ENCODE data around the gene PLA2G6.

The PLA2G6 gene

GRCh38 chr22:38202437-38203089 is 20.9 kb upstream of the PLA2G6 start:
- no CpG with 5 or more reads among the region's 74 CpGs for WGBS (ENCODE audit: insufficient coverage, insufficient read length)
- no peak for DNase-seq (ENCODE audit: low read depth, low spot score)
- Histone ChIP-seq H3K27me3 (ENCODE audit: control insufficient read depth, insufficient read depth, low read length) (no peaks in the 10 kb centered on the region), H3K4me1 (ENCODE audit: control insufficient read depth, insufficient read depth, low read length) (peaks cover 3% of the 10 kb centered on the region; the same call in 1 of the 2 replicates), H3K4me3 (ENCODE audit: low read length) (peak overlapping the region; percentile 76), H3K9me3 (ENCODE audit: control insufficient read depth, insufficient read depth, low read length) (no peaks in the 10 kb centered on the region), H3K27ac (ENCODE audit: low read length) (no peak overlapping the region), H3K36me3 (ENCODE audit: control insufficient read depth, insufficient read depth, low read length) (no peaks in the 10 kb centered on the region)

- no peaks in the 10 kb centered on the region for H3K36me3 ChIP-seq (ENCODE audit: control insufficient read depth, insufficient read depth, low read length)
- DNase-seq (ENCODE audit: low read depth, low spot score): peak; percentile 77
- H3K9me3 ChIP-seq (ENCODE audit: control insufficient read depth, insufficient read depth, low read length): no peaks in the 10 kb centered on the region
- peak within 1 kb of the TSS; percentile 76 for H3K4me3 ChIP-seq (ENCODE audit: low read length)
- no peaks in the 10 kb centered on the region for H3K27me3 ChIP-seq (ENCODE audit: control insufficient read depth, insufficient read depth, low read length)
- peaks cover 3% of the 10 kb centered on the region; the same call in 1 of the 2 replicates for H3K4me1 ChIP-seq (ENCODE audit: control insufficient read depth, insufficient read depth, low read length)
- WGBS (ENCODE audit: insufficient coverage, insufficient read length): no CpG with 5 or more reads among the region's 85 CpGs
- H3K27ac ChIP-seq (ENCODE audit: low read length): no peak within 1 kb of the TSS
These were observed 20.2 kb upstream of the PLA2G6 start, which contains the start of gene MAFF for GRCh38 chr22:38201711-38202436. MAFF (plus strand) TSS chr22:38201994; CDS start chr22:38213854, 11,860 bp downstream.

- WGBS (ENCODE audit: insufficient coverage, insufficient read length): no CpG with 5 or more reads among the region's 8 CpGs
- no peak overlapping the region for H3K27ac ChIP-seq (ENCODE audit: low read length)
- H3K4me3 ChIP-seq (ENCODE audit: low read length): peak overlapping the region; percentile 46; the same call in 1 of the 2 replicates
These were observed 19.7 kb upstream of the PLA2G6 start for GRCh38 chr22:38201371-38201710.

GRCh38 chr22:38199826-38200559 is 18.4 kb upstream of the PLA2G6 start:
- Histone ChIP-seq H3K9me3 (ENCODE audit: control insufficient read depth, insufficient read depth, low read length) (no peaks in the 10 kb centered on the region), H3K27me3 (ENCODE audit: control insufficient read depth, insufficient read depth, low read length) (no peaks in the 10 kb centered on the region), H3K4me1 (ENCODE audit: control insufficient read depth, insufficient read depth, low read length) (peaks cover 3% of the 10 kb centered on the region; the same call in 1 of the 2 replicates), H3K4me3 (ENCODE audit: low read length) (no peak overlapping the region), H3K27ac (ENCODE audit: low read length) (no peak overlapping the region), H3K36me3 (ENCODE audit: control insufficient read depth, insufficient read depth, low read length) (no peaks in the 10 kb centered on the region)
- WGBS (ENCODE audit: insufficient coverage, insufficient read length): no CpG with 5 or more reads among the region's 10 CpGs
- DNase-seq (ENCODE audit: low read depth, low spot score): no peak

More at GRCh38 chr22:38201371-38201710, 19.7 kb upstream of the PLA2G6 start:
- DNase-seq (ENCODE audit: low read depth, low spot score): no peak
- H3K36me3 ChIP-seq (ENCODE audit: control insufficient read depth, insufficient read depth, low read length): no peaks in the 10 kb centered on the region
- no peaks in the 10 kb centered on the region for H3K27me3 ChIP-seq (ENCODE audit: control insufficient read depth, insufficient read depth, low read length)
- no peaks in the 10 kb centered on the region for H3K9me3 ChIP-seq (ENCODE audit: control insufficient read depth, insufficient read depth, low read length)
- peaks cover 3% of the 10 kb centered on the region; the same call in 1 of the 2 replicates for H3K4me1 ChIP-seq (ENCODE audit: control insufficient read depth, insufficient read depth, low read length)

GRCh38 chr22:38196791-38197419 is 15.3 kb upstream of the PLA2G6 start:
- H3K9me3 ChIP-seq (ENCODE audit: control insufficient read depth, insufficient read depth, low read length): no peaks in the 10 kb centered on the region
- H3K4me3 ChIP-seq (ENCODE audit: low read length): no peak overlapping the region
- no peaks in the 10 kb centered on the region for H3K36me3 ChIP-seq (ENCODE audit: control insufficient read depth, insufficient read depth, low read length)
- no peak for DNase-seq (ENCODE audit: low read depth, low spot score)
- no peaks in the 10 kb centered on the region for H3K27me3 ChIP-seq (ENCODE audit: control insufficient read depth, insufficient read depth, low read length)
- peaks cover 4% of the 10 kb centered on the region; the same call in 1 of the 2 replicates for H3K4me1 ChIP-seq (ENCODE audit: control insufficient read depth, insufficient read depth, low read length)
- WGBS (ENCODE audit: insufficient coverage, insufficient read length): no CpG with 5 or more reads among the region's 19 CpGs
- no peak overlapping the region for H3K27ac ChIP-seq (ENCODE audit: low read length)

GRCh38 chr22:38193580-38193979 is 11.9 kb upstream of the PLA2G6 start:
- H3K27ac ChIP-seq (ENCODE audit: low read length): no peak overlapping the region
- no peaks in the 10 kb centered on the region for H3K36me3 ChIP-seq (ENCODE audit: control insufficient read depth, insufficient read depth, low read length)
- no peak overlapping the region for H3K4me3 ChIP-seq (ENCODE audit: low read length)
- H3K9me3 ChIP-seq (ENCODE audit: control insufficient read depth, insufficient read depth, low read length): no peaks in the 10 kb centered on the region
- WGBS (ENCODE audit: insufficient coverage, insufficient read length): no CpG with 5 or more reads among the region's 6 CpGs
- DNase-seq (ENCODE audit: low read depth, low spot score): no peak
- no peaks in the 10 kb centered on the region for H3K27me3 ChIP-seq (ENCODE audit: control insufficient read depth, insufficient read depth, low read length)
- peaks cover 1% of the 10 kb centered on the region; the same call in 1 of the 2 replicates for H3K4me1 ChIP-seq (ENCODE audit: control insufficient read depth, insufficient read depth, low read length)

GRCh38 chr22:38192475-38192863 is 10.8 kb upstream of the PLA2G6 start:
- no CpG with 5 or more reads among the region's 3 CpGs for WGBS (ENCODE audit: insufficient coverage, insufficient read length)
- H3K27me3 ChIP-seq (ENCODE audit: control insufficient read depth, insufficient read depth, low read length): no peaks in the 10 kb centered on the region
- H3K27ac ChIP-seq (ENCODE audit: low read length): no peak overlapping the region
- H3K4me3 ChIP-seq (ENCODE audit: low read length): no peak overlapping the region
- peaks cover 1% of the 10 kb centered on the region; the same call in 1 of the 2 replicates for H3K4me1 ChIP-seq (ENCODE audit: control insufficient read depth, insufficient read depth, low read length)
- no peaks in the 10 kb centered on the region for H3K9me3 ChIP-seq (ENCODE audit: control insufficient read depth, insufficient read depth, low read length)
- H3K36me3 ChIP-seq (ENCODE audit: control insufficient read depth, insufficient read depth, low read length): no peaks in the 10 kb centered on the region
- no peak for DNase-seq (ENCODE audit: low read depth, low spot score)

GRCh38 chr22:38191731-38192474 is 10.3 kb upstream of the PLA2G6 start:
- H3K4me3 ChIP-seq (ENCODE audit: low read length): no peak overlapping the region
- no peak for DNase-seq (ENCODE audit: low read depth, low spot score)
- no peaks in the 10 kb centered on the region for H3K36me3 ChIP-seq (ENCODE audit: control insufficient read depth, insufficient read depth, low read length)
- no peaks in the 10 kb centered on the region for H3K27me3 ChIP-seq (ENCODE audit: control insufficient read depth, insufficient read depth, low read length)
- no peaks in the 10 kb centered on the region for H3K9me3 ChIP-seq (ENCODE audit: control insufficient read depth, insufficient read depth, low read length)
- WGBS (ENCODE audit: insufficient coverage, insufficient read length): no CpG with 5 or more reads among the region's 10 CpGs
- no peak overlapping the region for H3K27ac ChIP-seq (ENCODE audit: low read length)
- peaks cover 1% of the 10 kb centered on the region; the same call in 1 of the 2 replicates for H3K4me1 ChIP-seq (ENCODE audit: control insufficient read depth, insufficient read depth, low read length)

GRCh38 chr22:38191055-38191454 is 9.4 kb upstream of the PLA2G6 start:
- Histone ChIP-seq H3K9me3 (ENCODE audit: control insufficient read depth, insufficient read depth, low read length) (no peaks in the 10 kb centered on the region), H3K36me3 (ENCODE audit: control insufficient read depth, insufficient read depth, low read length) (no peaks in the 10 kb centered on the region), H3K4me3 (ENCODE audit: low read length) (no peak overlapping the region), H3K4me1 (ENCODE audit: control insufficient read depth, insufficient read depth, low read length) (peaks cover 1% of the 10 kb centered on the region; the same call in 1 of the 2 replicates), H3K27ac (ENCODE audit: low read length) (no peak overlapping the region), H3K27me3 (ENCODE audit: control insufficient read depth, insufficient read depth, low read length) (no peaks in the 10 kb centered on the region)
- WGBS (ENCODE audit: insufficient coverage, insufficient read length): no CpG with 5 or more reads among the region's 14 CpGs
- DNase-seq (ENCODE audit: low read depth, low spot score): no peak

Measured in iPS DF 6.9 (cell line).